Stimulated activated CD8-positive, alpha-beta memory T cell treated with anti-CD3 and anti-CD28 coated beads, Interleukin-7, amount 100 ng/mL, for 4 hours (primary cell): Measurements from ENCODE around the gene SAMD11.

ENCODE experiments used
- DNase-seq, 2 donors: peaks; one replicate each; pipeline ENCODE4 v3.0.0-alpha.2; 2020; ENCODE audit warnings: low read depth in 2 of 2

The SAMD11 gene

GRCh38 chr1:904310-904950 is 19.3 kb upstream of the SAMD11 start:
- DNase-seq: peak; percentile 59 to 81

- DNase-seq: no peak
These were observed 18.5 kb upstream of the SAMD11 start for GRCh38 chr1:905071-905749.

GRCh38 chr1:905811-906599 is 17.7 kb upstream of the SAMD11 start:
- DNase-seq: no peak

GRCh38 chr1:906600-907420 is 16.9 kb upstream of the SAMD11 start:
- no peak for DNase-seq

GRCh38 chr1:907611-908451 is 15.9 kb upstream of the SAMD11 start:
- no peak for DNase-seq

GRCh38 chr1:908661-909060 is 15.1 kb upstream of the SAMD11 start:
- DNase-seq: no peak

- no peak for DNase-seq
These were observed 13.8 kb upstream of the SAMD11 start for GRCh38 chr1:909861-910310.

- no peak for DNase-seq
These were observed 13.3 kb upstream of the SAMD11 start for GRCh38 chr1:910311-910880.

- no peak for DNase-seq
These were observed 12.6 kb upstream of the SAMD11 start for GRCh38 chr1:910881-911721.

- DNase-seq: no peak
These were observed 11.6 kb upstream of the SAMD11 start for GRCh38 chr1:911875-912739.

- no peak for DNase-seq
These were observed 10.9 kb upstream of the SAMD11 start for GRCh38 chr1:912740-913301.

GRCh38 chr1:913491-914130 is 10.1 kb upstream of the SAMD11 start:
- DNase-seq: no peak

- no peak for DNase-seq
These were observed 9.4 kb upstream of the SAMD11 start for GRCh38 chr1:914131-914890.

GRCh38 chr1:914891-915280 is 8.8 kb upstream of the SAMD11 start:
- no peak for DNase-seq

GRCh38 chr1:915295-916172 is 8.2 kb upstream of the SAMD11 start:
- no peak for DNase-seq
